K562 treated with DMSO at 1 percent for 24 hours (cell line): ENCODE results near the gene GIMAP5. TPM values are rescaled to one million over a fixed set of nuclear protein-coding genes. Genes with fewer than 3 reads are reported as not detected.

ENCODE experiments used
- total RNA-seq: library from RNA; unstranded; fragments of 300-600 nt; gene quantifications from 2 replicates; pipeline ENCODE4 v1.2.3, GENCODE V29; 2022; ENCODE audit warnings: low read depth; ENCODE audit not compliant: insufficient read depth

The GIMAP5 gene
- 2.3 and 3.4 TPM in 2 replicates for total RNA-seq

DNA sequence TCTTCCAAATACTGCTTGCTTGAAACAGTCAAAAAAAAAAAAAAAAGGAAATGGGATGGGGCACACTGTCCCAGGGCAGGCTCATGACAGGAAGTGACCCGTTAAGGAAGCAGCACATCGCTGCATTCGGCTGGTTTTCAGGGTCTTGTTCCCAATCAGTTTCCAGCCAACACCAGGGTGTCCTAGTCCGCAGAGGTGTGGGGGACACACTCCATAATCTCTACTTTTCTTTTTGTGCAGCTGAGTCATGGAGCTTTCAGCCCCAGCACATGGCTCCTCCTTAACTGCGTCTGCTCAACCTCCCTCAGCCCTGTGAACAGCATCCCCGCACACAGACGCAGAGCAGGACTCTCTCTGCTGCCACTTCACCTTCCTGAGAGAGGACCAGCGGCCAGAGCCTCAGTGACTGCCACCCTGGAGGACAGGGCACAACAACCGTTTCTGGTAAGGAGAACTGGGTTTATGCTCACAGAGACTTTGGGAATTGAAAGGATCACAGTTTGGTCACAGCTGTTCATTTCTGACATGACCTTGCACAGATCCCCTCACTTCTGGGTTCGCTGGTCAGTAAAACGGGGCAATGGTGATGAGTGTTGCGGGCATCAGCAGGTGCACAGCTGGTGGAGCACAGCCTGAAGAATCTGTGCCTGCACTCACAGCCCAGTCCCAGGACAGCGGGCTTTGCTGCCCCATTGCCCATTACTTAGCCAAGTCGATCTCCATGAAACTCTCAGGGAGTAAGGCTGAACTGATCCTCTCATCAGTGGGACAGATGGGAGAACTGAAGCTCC is at the start of gene GIMAP5:
GIMAP5 (plus strand) TSS at position 154 of the 791 bp plus-strand sequence. CDS start 3,467 bp downstream, outside the sequence.

GRCh38 chr7:150716368-150716767 is 20.9 kb upstream of the GIMAP5 start, which contains the start of gene GIMAP1:
Gene GIMAP1 (plus strand): TSS chr7:150716613. CDS start chr7:150719048, 2,435 bp downstream.

Other genes starting within 250 kb of the GIMAP5 start
- gene GIMAP7, start 222.5 kb upstream of the GIMAP5 start, total RNA-seq, result not detected in 2 replicates
- gene GIMAP4, start 170.0 kb upstream of the GIMAP5 start, total RNA-seq, result not detected in 2 replicates
- gene GIMAP6, start 105.0 kb upstream of the GIMAP5 start, total RNA-seq, result 0.39 and 1.2 TPM in 2 replicates
- gene GIMAP2, start 51.7 kb upstream of the GIMAP5 start, total RNA-seq, result 5.3 and 8.4 TPM in 2 replicates
- gene GIMAP1, start 20.8 kb upstream of the GIMAP5 start, total RNA-seq, result not detected in 2 replicates
- gene TMEM176B, start 62.9 kb downstream of the GIMAP5 start, total RNA-seq, result 1.3 and 3.0 TPM in 2 replicates
- 1.9 and 2.6 TPM in 2 replicates for gene TMEM176A, start 63.4 kb downstream of the GIMAP5 start, total RNA-seq
- gene AOC1, start 115.1 kb downstream of the GIMAP5 start, total RNA-seq, result not detected in 2 replicates
- 138 and 157 TPM in 2 replicates for gene KCNH2, start 240.9 kb downstream of the GIMAP5 start, total RNA-seq